ES-I3 (cell line): ENCODE measurements around the gene BAD.

Source experiments
- H3K36me3 ChIP-seq: 2 replicates; pipeline ENCODE4 v1.6.1; 2013; ENCODE audit warnings: mild to moderate bottlenecking, low read length, control low read depth, moderate library complexity; ENCODE audit not compliant: insufficient read depth
- H3K4me1 ChIP-seq: 2 replicates; pipeline ENCODE4 v1.6.1; 2013; ENCODE audit warnings: mild to moderate bottlenecking, control low read depth, low read length; ENCODE audit not compliant: insufficient read depth
- H3K9ac ChIP-seq: 2 replicates; pipeline ENCODE4 v1.6.1; 2013; ENCODE audit warnings: low read depth, mild to moderate bottlenecking, low read length, moderate library complexity
- H3K9me3 ChIP-seq: 2 replicates; pipeline ENCODE4 v1.6.1; 2013; ENCODE audit warnings: mild to moderate bottlenecking, low read length, moderate library complexity; ENCODE audit not compliant: control insufficient read depth, insufficient read depth

The BAD gene

DNA sequence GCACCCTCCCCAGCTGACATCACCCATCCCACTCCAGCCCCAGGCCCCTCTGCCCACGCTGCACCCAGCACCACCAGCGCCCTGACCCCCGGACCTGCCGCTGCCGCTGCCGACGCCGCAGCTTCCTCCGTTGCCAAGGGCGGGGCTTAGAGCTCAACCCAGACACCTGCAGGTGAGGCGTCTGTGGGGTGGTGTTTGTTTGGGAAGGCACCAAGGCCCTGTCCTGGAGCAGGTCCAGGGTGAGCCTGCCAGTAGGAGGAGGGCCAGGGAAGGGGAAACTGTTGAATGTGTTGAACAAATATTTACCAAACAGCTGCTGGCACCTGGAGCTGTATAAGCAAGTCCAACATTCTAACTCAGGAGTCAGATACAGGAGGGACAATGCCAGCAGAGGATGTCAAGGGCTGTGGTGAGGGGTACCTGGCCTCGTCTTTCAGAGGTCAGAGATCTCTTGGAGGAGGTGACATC lies 46.9 kb downstream of the BAD start:
- no peaks in the 10 kb centered on the region for H3K9me3 ChIP-seq
- no peak overlapping the region for H3K9ac ChIP-seq
- H3K36me3 ChIP-seq: no peaks in the 10 kb centered on the region
- peaks cover 5% of the 10 kb centered on the region for H3K4me1 ChIP-seq

DNA sequence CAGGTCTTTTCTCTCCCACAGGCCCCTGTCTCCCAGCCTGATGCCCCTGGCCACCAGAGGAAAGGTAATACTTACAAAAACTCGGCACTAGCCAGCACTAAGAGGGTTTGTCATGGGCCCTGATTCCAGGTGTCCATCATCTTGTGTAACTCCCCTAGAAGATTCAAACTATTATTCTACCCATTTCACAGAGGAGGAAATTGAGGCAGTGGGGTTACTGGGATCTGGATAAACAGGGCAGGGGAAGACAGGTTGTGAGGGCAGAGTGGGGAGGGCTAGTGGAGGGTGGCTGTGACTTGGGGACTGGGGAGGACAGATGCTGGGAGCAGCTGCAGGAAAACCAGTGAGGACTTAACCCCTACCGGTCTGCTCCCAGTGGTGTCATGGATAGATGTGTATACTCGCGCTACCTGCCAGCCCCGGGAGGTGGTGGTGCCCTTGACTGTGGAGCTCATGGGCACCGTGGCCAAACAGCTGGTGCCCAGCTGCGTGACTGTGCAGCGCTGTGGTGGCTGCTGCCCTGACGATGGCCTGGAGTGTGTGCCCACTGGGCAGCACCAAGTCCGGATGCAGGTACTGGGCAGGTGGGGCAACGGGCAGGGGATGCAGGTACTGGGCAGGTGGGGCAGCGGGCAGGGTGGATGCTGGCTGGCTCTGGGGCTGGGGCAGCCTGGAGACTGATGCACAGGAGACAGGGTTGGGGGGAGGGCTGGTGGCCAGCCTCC lies 48.9 kb downstream of the BAD start:
- Histone ChIP-seq H3K4me1 (peaks cover 9% of the 10 kb centered on the region), H3K36me3 (no peaks in the 10 kb centered on the region), H3K9me3 (no peaks in the 10 kb centered on the region), H3K9ac (peak overlapping the region; percentile 53)

GRCh38 chr11:64234647-64235379 lies 49.7 kb downstream of the BAD start:
- Histone ChIP-seq H3K9ac (peak overlapping the region; percentile 53), H3K36me3 (no peaks in the 10 kb centered on the region), H3K9me3 (no peaks in the 10 kb centered on the region), H3K4me1 (peaks cover 4% of the 10 kb centered on the region; the same call in 1 of the 2 replicates)

GRCh38 chr11:64233913-64234586 lies 50.4 kb downstream of the BAD start, which contains the start of gene VEGFB:
TSS of gene VEGFB (plus strand) at chr11:64234584. CDS start at chr11:64234834, 250 bp downstream.
- Histone ChIP-seq H3K9ac (peak within 1 kb of the TSS; percentile 66), H3K9me3 (no peaks in the 10 kb centered on the region), H3K36me3 (no peaks in the 10 kb centered on the region), H3K4me1 (peaks cover 7% of the 10 kb centered on the region; the same call in 1 of the 2 replicates)

DNA sequence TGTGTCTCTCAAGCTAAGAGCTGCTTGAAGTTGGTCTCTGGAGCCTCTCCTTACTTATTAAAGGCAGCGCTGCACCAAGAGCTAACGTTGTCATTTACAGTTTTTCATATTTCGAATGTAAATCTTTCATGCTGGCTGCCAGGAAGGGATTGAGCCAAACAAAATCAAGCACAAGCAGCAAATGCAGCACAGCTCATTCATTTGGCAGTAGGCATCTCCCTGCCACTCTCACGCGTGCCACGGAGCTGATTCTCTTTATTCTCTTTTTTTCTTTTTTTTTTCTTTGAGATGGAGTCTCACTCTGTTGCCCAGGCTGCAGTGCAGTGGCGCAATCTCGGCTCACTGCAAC lies 51.5 kb downstream of the BAD start:
- Histone ChIP-seq H3K36me3 (no peaks in the 10 kb centered on the region), H3K4me1 (peaks cover 7% of the 10 kb centered on the region; the same call in 1 of the 2 replicates), H3K9me3 (no peaks in the 10 kb centered on the region), H3K9ac (no peak overlapping the region)

GRCh38 chr11:64232182-64232966 lies 52.1 kb downstream of the BAD start:
- Histone ChIP-seq H3K9me3 (no peaks in the 10 kb centered on the region), H3K9ac (no peak overlapping the region), H3K4me1 (peaks cover 7% of the 10 kb centered on the region; the same call in 1 of the 2 replicates), H3K36me3 (no peaks in the 10 kb centered on the region)

- H3K9me3 ChIP-seq: no peaks in the 10 kb centered on the region
- H3K9ac ChIP-seq: no peak overlapping the region; the same call in 1 of the 2 replicates
- H3K36me3 ChIP-seq: no peaks in the 10 kb centered on the region
- peaks cover 7% of the 10 kb centered on the region; the same call in 1 of the 2 replicates for H3K4me1 ChIP-seq
Observed at GRCh38 chr11:64231546-64231945, 52.9 kb downstream of the BAD start.

- peaks cover 7% of the 10 kb centered on the region; the same call in 1 of the 2 replicates for H3K4me1 ChIP-seq
Observed at GRCh38 chr11:64230985-64231365, 53.5 kb downstream of the BAD start.

DNA sequence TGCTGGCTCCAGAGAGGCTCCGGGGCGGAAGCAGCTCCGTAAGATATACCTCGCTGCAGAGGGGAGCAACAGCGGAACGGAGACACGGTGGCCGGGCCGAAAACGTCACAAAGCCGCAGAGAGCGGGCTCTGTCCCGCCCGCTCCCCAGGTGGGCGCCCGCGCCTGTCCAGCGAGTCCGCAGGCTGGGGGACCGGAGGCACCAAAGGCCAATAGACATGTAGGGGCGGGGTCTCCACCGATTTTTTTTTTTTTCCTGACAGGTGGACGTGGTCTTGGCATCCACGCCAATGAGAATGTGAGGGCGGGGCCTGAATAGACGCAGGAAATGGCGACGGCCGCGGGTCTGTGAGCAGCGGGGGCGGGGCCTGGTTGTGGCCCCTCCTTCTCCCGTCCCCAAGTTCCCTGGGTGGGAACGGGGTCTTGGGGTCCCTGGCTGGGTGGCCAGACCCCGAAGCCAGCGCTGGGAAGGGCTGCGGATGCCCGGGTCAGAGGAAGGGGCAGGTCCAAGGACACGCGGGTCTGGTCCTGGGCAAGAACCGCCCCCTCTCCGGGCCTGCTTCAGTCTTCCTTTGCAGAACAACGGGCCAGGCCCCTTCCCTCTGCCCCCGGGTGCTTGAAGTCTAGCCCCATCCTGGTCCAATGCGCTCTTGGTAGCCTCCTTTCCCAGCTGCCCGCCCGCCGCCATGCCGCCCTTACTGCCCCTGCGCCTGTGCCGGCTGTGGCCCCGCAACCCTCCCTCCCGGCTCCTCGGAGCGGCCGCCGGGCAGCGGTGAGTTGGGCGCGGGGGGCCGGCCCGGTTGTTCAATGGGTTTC lies 54.1 kb downstream of the BAD start, which contains the start of gene DNAJC4:
TSS of gene DNAJC4 (plus strand) at position 378 of the 814 bp plus-strand sequence. CDS start at position 685, 307 bp downstream.
- no peaks in the 10 kb centered on the region for H3K9me3 ChIP-seq
- H3K4me1 ChIP-seq: peaks cover 7% of the 10 kb centered on the region; the same call in 1 of the 2 replicates
- H3K36me3 ChIP-seq: no peaks in the 10 kb centered on the region
- peak within 1 kb of the TSS; percentile 75 for H3K9ac ChIP-seq

More at GRCh38 chr11:64230985-64231365, 53.5 kb downstream of the BAD start:
- peak overlapping the region; percentile 75 for H3K9ac ChIP-seq
- H3K9me3 ChIP-seq: no peaks in the 10 kb centered on the region
- H3K36me3 ChIP-seq: no peaks in the 10 kb centered on the region

DNA sequence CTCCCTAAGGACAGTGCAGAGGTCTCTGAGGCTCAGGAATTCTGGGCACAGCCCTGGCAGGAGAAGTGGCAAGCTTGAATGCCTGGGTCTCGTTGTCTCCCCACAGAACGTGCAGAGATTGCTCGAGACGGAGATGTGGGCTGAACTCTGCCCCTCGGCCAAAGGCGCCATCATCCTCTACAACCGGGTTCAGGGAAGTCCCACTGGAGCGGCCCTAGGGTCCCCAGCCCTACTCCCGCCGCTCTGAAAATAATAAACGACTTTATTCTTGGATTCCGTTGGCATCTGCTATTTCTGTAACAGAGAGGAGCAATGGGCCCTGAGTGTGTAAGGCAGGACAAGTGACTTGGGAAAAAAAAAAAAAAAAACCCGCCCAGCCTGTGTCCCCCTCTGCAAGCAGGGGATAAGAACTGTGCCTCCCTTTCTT lies 54.7 kb downstream of the BAD start:
- Histone ChIP-seq H3K9ac (peak overlapping the region; percentile 75; the same call in 1 of the 2 replicates), H3K4me1 (peaks cover 7% of the 10 kb centered on the region; the same call in 1 of the 2 replicates), H3K36me3 (no peaks in the 10 kb centered on the region)

DNA sequence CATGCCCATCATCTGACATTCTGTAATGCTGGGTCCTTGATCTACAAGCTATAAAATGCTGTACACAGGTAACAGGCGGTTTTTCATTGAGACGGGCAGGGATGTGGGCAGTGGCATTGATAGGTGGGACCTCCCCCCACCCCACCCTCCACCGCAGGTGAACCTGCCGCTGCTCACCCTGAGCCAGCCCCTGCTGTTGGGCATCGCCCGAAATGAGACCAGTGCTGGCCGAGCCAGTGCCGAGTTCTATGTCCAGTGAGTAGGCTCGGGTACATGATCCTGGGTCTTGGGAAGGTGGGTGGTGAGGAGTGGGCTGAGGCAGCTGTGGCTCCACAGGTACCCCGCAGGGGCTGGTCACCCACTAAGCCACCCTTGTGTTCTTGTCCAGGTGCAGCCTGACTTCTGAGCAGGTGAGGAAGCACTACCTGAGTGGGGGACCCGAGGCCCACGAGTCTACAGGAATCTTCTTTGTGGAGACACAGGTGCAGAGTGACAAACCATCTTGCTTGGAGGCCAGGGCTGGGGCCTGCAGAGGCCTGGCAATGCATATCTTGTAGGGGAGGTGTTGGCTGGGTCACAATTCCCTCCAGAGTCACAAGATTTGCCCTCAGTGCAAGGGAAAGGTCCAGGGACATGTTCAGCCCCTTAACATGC lies 55.2 kb downstream of the BAD start:
- no peak overlapping the region for H3K9ac ChIP-seq
- H3K36me3 ChIP-seq: no peaks in the 10 kb centered on the region
- no peaks in the 10 kb centered on the region for H3K9me3 ChIP-seq
- peaks cover 7% of the 10 kb centered on the region; the same call in 1 of the 2 replicates for H3K4me1 ChIP-seq

More for the DNA sequence above, 54.7 kb downstream of the BAD start:
- no peaks in the 10 kb centered on the region for H3K9me3 ChIP-seq

DNA sequence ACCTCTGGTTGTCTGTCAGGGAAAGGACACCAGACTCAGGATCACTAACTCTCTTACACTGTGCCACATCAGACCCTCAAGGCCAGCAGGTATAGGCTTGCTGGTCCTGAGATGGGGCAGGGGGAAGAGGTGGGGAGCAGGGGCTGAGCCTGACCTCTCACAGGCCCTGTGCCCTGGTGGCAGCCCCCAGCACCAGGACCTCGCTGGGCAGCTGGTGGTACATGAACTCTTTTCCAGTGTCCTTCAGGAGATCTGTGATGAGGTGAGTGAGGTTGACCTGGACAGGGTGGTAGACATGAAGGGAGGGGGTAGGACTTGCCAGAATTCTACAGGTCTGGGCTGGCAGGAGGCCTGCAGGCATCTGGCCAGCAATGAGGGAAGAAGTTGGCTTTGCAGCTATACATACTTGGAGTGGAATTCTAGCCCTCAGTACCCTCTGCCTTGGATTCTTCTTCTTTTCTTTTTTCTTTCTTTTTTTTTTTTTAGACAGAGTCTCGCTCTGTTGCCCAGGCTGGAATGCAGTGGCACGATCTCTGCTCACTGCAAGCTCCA lies 57.0 kb downstream of the BAD start:
- Histone ChIP-seq H3K4me1 (peaks cover 7% of the 10 kb centered on the region; the same call in 1 of the 2 replicates), H3K36me3 (no peaks in the 10 kb centered on the region; the same call in 1 of the 2 replicates), H3K9me3 (no peaks in the 10 kb centered on the region), H3K9ac (no peak overlapping the region)
